ENCODE measurements around the gene ITPR2. TPM values are rescaled to one million over a fixed set of nuclear protein-coding genes. Genes with fewer than 3 reads are reported as not detected.
A peak's percentile ranks its signal among the peaks of the same experiment; 100 is the strongest.

Gene ITPR2
- polyA plus RNA-seq, 1 experiment: 3.5 TPM

DNA sequence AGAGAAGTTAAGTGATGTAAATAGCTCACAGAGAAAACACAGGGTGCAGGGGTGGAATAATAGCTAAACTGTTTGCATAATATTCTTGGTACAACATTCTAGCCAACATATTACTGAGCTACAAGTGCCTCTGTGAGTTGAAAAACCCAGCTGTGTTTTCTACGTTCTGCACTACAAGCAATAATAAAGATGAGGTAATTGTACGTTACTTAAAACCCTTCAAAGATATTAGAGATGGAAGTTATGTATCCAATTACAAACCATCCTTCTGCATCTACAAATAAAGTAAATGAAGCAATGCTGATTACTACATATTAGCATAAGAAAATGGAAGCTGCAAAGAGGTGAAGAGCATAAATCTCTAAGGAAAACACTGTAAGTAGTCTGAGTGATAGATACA, 366.3 kb downstream of the ITPR2 start:
- CTCF ChIA-PET: interaction anchor here (0.8 to 1.3 kb wide), 4 partner anchors 10 to 345 kb away, joined by 3 to 4 read pairs (median 3); no protein-coding TSS in a partner anchor
- no peak for DNase-seq (ENCODE audit: low read depth)
- TF ChIP-seq, protein P1, sequence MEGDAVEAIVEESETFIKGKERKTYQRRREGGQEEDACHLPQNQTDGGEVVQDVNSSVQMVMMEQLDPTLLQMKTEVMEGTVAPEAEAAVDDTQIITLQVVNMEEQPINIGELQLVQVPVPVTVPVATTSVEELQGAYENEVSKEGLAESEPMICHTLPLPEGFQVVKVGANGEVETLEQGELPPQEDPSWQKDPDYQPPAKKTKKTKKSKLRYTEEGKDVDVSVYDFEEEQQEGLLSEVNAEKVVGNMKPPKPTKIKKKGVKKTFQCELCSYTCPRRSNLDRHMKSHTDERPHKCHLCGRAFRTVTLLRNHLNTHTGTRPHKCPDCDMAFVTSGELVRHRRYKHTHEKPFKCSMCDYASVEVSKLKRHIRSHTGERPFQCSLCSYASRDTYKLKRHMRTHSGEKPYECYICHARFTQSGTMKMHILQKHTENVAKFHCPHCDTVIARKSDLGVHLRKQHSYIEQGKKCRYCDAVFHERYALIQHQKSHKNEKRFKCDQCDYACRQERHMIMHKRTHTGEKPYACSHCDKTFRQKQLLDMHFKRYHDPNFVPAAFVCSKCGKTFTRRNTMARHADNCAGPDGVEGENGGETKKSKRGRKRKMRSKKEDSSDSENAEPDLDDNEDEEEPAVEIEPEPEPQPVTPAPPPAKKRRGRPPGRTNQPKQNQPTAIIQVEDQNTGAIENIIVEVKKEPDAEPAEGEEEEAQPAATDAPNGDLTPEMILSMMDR (IDR thresholded peaks at IDR 0.05; ENCODE audit: insufficient read depth, low read depth, low read length): no peak
- no peak overlapping the region for H3K4me3 ChIP-seq (ENCODE audit: low read depth, low read length)
- no peaks in the 10 kb centered on the region for H3K27me3 ChIP-seq (ENCODE audit: control insufficient read depth, insufficient read depth, low read length)
- no peaks in the 10 kb centered on the region for H3K36me3 ChIP-seq (ENCODE audit: control insufficient read depth, insufficient read depth, low read length)
- POLR2A ChIA-PET: no interaction called here

DNA sequence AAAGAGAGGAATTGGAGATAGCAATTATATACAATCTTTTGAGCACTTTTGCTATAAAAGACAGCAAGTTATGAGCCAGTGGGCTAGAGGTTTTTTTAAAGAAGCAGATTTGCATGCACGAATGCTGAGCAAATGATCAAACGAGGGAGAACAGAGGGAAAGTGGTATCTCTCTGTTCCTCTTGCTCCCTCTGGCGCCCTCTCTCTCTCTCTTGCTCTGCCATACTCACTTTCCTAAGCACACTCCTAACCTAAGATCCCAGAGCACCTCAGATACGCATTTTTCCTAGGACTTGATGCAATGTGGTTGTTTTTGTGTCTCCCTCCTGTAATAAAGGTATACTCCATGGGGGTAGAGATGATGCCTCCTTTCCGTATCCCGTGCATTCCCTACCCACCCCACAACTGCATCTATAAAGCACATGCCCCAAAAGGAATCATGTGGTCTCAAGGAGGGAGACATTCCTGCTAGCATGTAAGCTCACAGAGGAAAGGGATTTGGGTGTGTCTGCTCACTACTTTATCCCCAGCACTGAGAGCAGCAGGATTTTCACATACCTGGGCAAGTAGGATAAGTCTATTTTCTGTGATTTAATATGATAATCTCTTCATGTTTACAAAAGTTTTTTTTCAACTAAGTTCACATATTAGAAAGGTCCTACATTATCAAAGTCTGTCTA, 367.4 kb downstream of the ITPR2 start:
- no peak for DNase-seq (ENCODE audit: low read depth)
- Histone ChIP-seq H3K27me3 (ENCODE audit: control insufficient read depth, insufficient read depth, low read length) (no peaks in the 10 kb centered on the region), H3K4me3 (ENCODE audit: low read depth, low read length) (no peak overlapping the region), H3K36me3 (ENCODE audit: control insufficient read depth, insufficient read depth, low read length) (no peaks in the 10 kb centered on the region)
- TF ChIP-seq, protein P1 (IDR thresholded peaks at IDR 0.05; ENCODE audit: insufficient read depth, low read depth, low read length): peak; percentile 13; the same call in 1 of the 2 replicates
- ChIA-PET CTCF (no interaction called here), POLR2A (no interaction called here)

DNA sequence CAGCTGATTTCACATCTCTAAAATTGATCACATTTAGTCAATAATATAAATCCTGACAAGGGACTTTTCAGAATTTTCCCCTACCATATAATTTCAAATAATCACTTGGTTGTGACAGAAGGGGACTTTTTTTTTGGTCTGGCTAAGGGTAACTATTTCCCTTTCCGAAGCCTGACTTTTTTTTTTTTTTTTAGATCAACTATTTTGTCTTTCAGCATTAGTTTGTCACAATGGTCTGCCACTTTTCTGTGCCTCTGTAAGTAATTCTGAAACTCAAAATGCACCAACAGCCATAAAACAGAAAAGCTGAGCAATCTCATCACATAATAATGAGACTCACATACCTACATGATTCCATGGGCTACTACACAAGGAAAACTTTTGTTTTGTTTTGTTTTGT, 371.2 kb downstream of the ITPR2 start:
- TF ChIP-seq, protein P1 (IDR thresholded peaks at IDR 0.05; ENCODE audit: insufficient read depth, low read depth, low read length): no peak
- ChIA-PET CTCF (no interaction called here), POLR2A (no interaction called here)
- no peak for DNase-seq (ENCODE audit: low read depth)
- Histone ChIP-seq H3K4me3 (ENCODE audit: low read depth, low read length) (no peak overlapping the region), H3K36me3 (ENCODE audit: control insufficient read depth, insufficient read depth, low read length) (peaks cover 1% of the 10 kb centered on the region; the same call in 1 of the 2 replicates), H3K27me3 (ENCODE audit: control insufficient read depth, insufficient read depth, low read length) (no peaks in the 10 kb centered on the region)

DNA sequence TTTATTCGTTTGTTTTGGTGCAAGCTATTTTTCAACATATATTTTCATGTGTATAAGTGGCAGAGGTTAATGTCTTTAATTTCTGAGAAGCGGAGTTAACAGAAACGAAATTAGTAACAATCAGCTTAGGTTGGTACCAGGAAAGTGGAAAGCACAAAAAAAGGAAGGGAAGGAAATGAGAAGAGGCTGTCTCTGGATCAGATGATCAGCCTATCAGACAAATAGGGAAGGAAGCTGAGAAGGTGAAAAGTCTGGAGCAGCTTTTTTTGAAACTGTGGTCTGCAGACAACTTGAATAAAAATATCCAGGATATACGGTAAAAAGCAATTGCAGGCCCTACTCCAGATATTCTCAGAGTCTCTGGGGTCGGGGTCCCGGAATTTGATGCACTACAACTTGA, 372.6 kb downstream of the ITPR2 start:
- Histone ChIP-seq H3K36me3 (ENCODE audit: control insufficient read depth, insufficient read depth, low read length) (peaks cover 1% of the 10 kb centered on the region; the same call in 1 of the 2 replicates), H3K27me3 (ENCODE audit: control insufficient read depth, insufficient read depth, low read length) (no peaks in the 10 kb centered on the region), H3K4me3 (ENCODE audit: low read depth, low read length) (no peak overlapping the region)
- no peak for DNase-seq (ENCODE audit: low read depth)
- CTCF ChIA-PET: interaction anchor here (0.9 to 1.1 kb wide), 2 partner anchors 27 to 44 kb away, joined by 3 to 4 read pairs; no protein-coding TSS in a partner anchor
- TF ChIP-seq, protein P1 (IDR thresholded peaks at IDR 0.05; ENCODE audit: insufficient read depth, low read depth, low read length): no peak
- POLR2A ChIA-PET: no interaction called here

DNA sequence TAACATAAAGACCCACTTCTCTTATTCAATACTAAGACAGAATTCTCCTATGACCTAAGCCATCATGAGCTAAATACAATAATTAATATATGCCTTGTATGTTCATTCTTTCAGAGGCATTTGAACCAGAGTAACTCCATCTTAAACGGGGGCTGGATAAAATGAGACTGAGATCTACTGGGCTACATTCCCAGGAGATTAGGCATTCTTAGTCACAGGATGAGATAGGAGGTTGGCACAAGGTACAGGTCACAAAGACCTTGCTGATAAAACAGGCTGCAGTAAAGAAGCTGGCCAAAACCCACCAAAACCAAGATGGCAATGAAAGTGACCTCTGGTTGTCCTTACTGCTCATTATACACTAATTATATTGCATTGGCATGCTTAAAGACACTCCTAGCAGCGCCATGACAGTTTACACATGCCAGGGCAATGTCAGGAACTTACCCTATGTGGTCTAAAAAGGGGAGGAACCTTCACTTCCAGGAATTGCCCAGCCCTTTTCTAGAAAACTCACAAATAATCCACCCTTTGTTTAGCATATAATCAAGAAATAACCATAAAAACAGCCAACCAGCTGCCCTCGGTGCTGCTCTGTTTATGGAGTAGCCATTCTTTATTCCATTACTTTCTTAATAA, 376.9 kb downstream of the ITPR2 start:
- no peak overlapping the region for H3K4me3 ChIP-seq (ENCODE audit: low read depth, low read length)
- peaks cover 1% of the 10 kb centered on the region; the same call in 1 of the 2 replicates for H3K36me3 ChIP-seq (ENCODE audit: control insufficient read depth, insufficient read depth, low read length)
- TF ChIP-seq, protein P1 (IDR thresholded peaks at IDR 0.05; ENCODE audit: insufficient read depth, low read depth, low read length): no peak
- no peaks in the 10 kb centered on the region for H3K27me3 ChIP-seq (ENCODE audit: control insufficient read depth, insufficient read depth, low read length)
- ChIA-PET CTCF (interaction anchor here (0.6 to 1.4 kb wide), 2 partner anchors 11 to 1508 kb away, joined by 3 to 4 read pairs; no protein-coding TSS in a partner anchor), POLR2A (no interaction called here)
- DNase-seq (ENCODE audit: low read depth): no peak

All from BJ (cell line).